ENCODE measurements around the gene RTKN2. TPM values are rescaled to one million over a fixed set of nuclear protein-coding genes. Genes with fewer than 3 reads are reported as not detected.

Gene RTKN2
- total and polyA plus RNA-seq, 2 of the 4 experiments (the other 2 are of a cell fraction) = 0.75 to 0.90 TPM

- Histone ChIP-seq H2BK5ac (ENCODE audit: low read depth, low read length, poor library complexity, severe bottlenecking) (peak overlapping the region; percentile 100), H4K5ac (ENCODE audit: low read depth, low read length) (peak overlapping the region; percentile 88), H3K27me3 (ENCODE audit: control insufficient read depth, insufficient read depth, low read length) (no peaks in the 10 kb centered on the region), H3K4ac (ENCODE audit: low read depth, low read length) (peak overlapping the region; percentile 91; the same call in 1 of the 2 replicates), H3K56ac (ENCODE audit: extremely low read depth, insufficient read depth, low read length) (peak overlapping the region; percentile 99; the same call in 1 of the 2 replicates), H3K23ac (ENCODE audit: low read depth, low read length) (peak overlapping the region; percentile 52; the same call in 1 of the 2 replicates), H3K14ac (replicated peaks; ENCODE audit: low read depth, low read length) (0 out of 2 replicates have a peak overlapping the region, but pooled peaks have one; percentile 73), H3K27ac (ENCODE audit: insufficient read depth, low read length) (peak overlapping the region; percentile 92; the same call in 1 of the 2 replicates), H2AK9ac (replicated peaks; ENCODE audit: low read depth, low read length, poor library complexity) (no peak overlapping the region), H2BK15ac (ENCODE audit: low read depth, low read length) (no peak overlapping the region), H4K91ac (ENCODE audit: insufficient read depth, low read depth, low read length) (no peak overlapping the region), H2AFZ (replicated peaks; ENCODE audit: low read length, poor library complexity) (no peak overlapping the region), H3K4me3 (ENCODE audit: insufficient read depth, low read depth, low read length) (peak overlapping the region; percentile 50), H2BK120ac (ENCODE audit: low read depth, low read length) (peak overlapping the region; percentile 96), H2AK5ac (ENCODE audit: low read depth, low read length) (no peak overlapping the region), H3K79me1 (ENCODE audit: low read depth in 1 of 2, low read length in 2 of 2) (peaks cover 0 to 8% of the 10 kb centered on the region in 2 experiments; a peak in 2 of 4 replicates), H3K18ac (ENCODE audit: low read depth, low read length) (peak overlapping the region; percentile 96), H4K8ac (ENCODE audit: low read depth in 2 of 2, low read length in 2 of 2) (peak overlapping the region; percentile 41 to 83; a peak in 2 of 4 replicates), H3K9me3 (ENCODE audit: control insufficient read depth, insufficient read depth, low read length) (no peaks in the 10 kb centered on the region), H3K36me3 (ENCODE audit: control insufficient read depth, insufficient read depth, low read length) (no peaks in the 10 kb centered on the region), H4K20me1 (ENCODE audit: insufficient read depth, low read length) (no peaks in the 10 kb centered on the region), H3K4me2 (ENCODE audit: low read depth, low read length) (peak overlapping the region; percentile 89), H2BK20ac (ENCODE audit: low read depth, low read length) (peak overlapping the region; percentile 69; the same call in 1 of the 2 replicates), H3K9ac (ENCODE audit: low read depth, low read length) (peak overlapping the region; percentile 96), H3K9me1 (ENCODE audit: insufficient read depth, low read length) (0 out of 2 replicates have a peak, but pooled peaks cover 3% of the 10 kb centered on the region), H3K4me1 (ENCODE audit: control insufficient read depth, insufficient read depth, low read length) (peaks cover 7% of the 10 kb centered on the region)
- DNase-seq (no peak), ATAC-seq (ENCODE audit: low read depth) (no peak)
- intact Hi-C loops (cut with micrococcal nuclease) (loop anchor here (2.0 to 10.0 kb wide), 2 partner anchors 159 to 499 kb away; no protein-coding TSS in a partner anchor), in situ Hi-C loops (cut with MboI; ENCODE audit: low sequenced_read_pairs) (loop anchor here (25.0 kb wide), 2 partner anchors 1307 to 1432 kb away; partner anchors contain the start of gene RHOBTB1), dilution Hi-C loops (cut with HindIII; ENCODE audit: low sequenced_read_pairs, unreplicated experiment) (no loop called here)
- ChIA-PET POLR2A (ENCODE audit: unreplicated experiment) (interaction anchor here (1.1 to 1.8 kb wide), 3 partner anchors 12 to 195 kb away, joined by 3 to 16 read pairs (median 5); no protein-coding TSS in a partner anchor), CTCF (interaction anchor here (0.6 to 1.8 kb wide), 4 partner anchors 127 to 342 kb away, joined by 3 to 7 read pairs (median 5); no protein-coding TSS in a partner anchor)
- no CpG with 5 or more reads among the region's 3 CpGs for WGBS, 2 experiments (ENCODE audit: extremely low coverage in 2 of 2, insufficient read length in 1 of 2)
- no TSS peak for BruUV-seq (replicated peaks)
- TF ChIP-seq RCOR1 (IDR thresholded peaks at IDR 0.05; ENCODE audit: insufficient replicate concordance, low read length) = no peak
- TF ChIP-seq MAFK (IDR thresholded peaks at IDR 0.05; ENCODE audit: low read depth, low read length) = no peak
- no peak for TF ChIP-seq ELK1 (IDR thresholded peaks at IDR 0.05; ENCODE audit: borderline replicate concordance, low read depth, low read length)
- no peak for TF ChIP-seq SMC3 (IDR thresholded peaks at IDR 0.05; ENCODE audit: low read depth, low read length)
- TF ChIP-seq CTCF (conservative IDR thresholded peaks at IDR 0.05; ENCODE audit: low read depth, low read length) = no peak
- TF ChIP-seq RAD21 (IDR thresholded peaks at IDR 0.05; ENCODE audit: low read length) = no peak
- TF ChIP-seq CHD1 (IDR thresholded peaks at IDR 0.05; ENCODE audit: low read depth, low read length) = no peak
- no peak for TF ChIP-seq MAZ (IDR thresholded peaks at IDR 0.05; ENCODE audit: borderline replicate concordance, low read depth, low read length)
- no peak for TF ChIP-seq BHLHE40 (IDR thresholded peaks at IDR 0.05; ENCODE audit: low read depth, low read length)
- no peak for TF ChIP-seq RFX5 (IDR thresholded peaks at IDR 0.05; ENCODE audit: low read depth, low read length)
- TF ChIP-seq FOS (IDR thresholded peaks at IDR 0.05; ENCODE audit: low read depth, low read length) = no peak
Measured at GRCh38 chr10:62244088-62244487, 24.6 kb downstream of the RTKN2 start.

Data from IMR-90 (cell line).